Epithelial cell of prostate (primary cell): ENCODE measurements around the gene PGPEP1.
"Not testable (repeated sequence)": the region's sequence is repeated elsewhere in the genome, so short reads cannot be mapped to it uniquely, and the experiment has no call there.

Source experiments
- DNase-seq: peaks from one replicate; pipeline ENCODE4 v3.0.0-alpha.2; 2011; ENCODE audit warnings: low read depth, low spot score
- H3K27ac ChIP-seq: fragments of 450-650 bp; 2 replicates; pipeline ENCODE4 v1.5.1; 2017; ENCODE audit warnings: mild to moderate bottlenecking

PGPEP1 gene

GRCh38 chr19:18357041-18357440 is 16.6 kb downstream of the PGPEP1 start:
- H3K27ac ChIP-seq = no peak overlapping the region

GRCh38 chr19:18361646-18362045 is 21.2 kb downstream of the PGPEP1 start:
- no peak overlapping the region for H3K27ac ChIP-seq
- no peak for DNase-seq

More at GRCh38 chr19:18357041-18357440, 16.6 kb downstream of the PGPEP1 start:
- no peak for DNase-seq

GRCh38 chr19:18362934-18363542 is 22.6 kb downstream of the PGPEP1 start:
- no peak for DNase-seq
- no peak overlapping the region for H3K27ac ChIP-seq

GRCh38 chr19:18363787-18364186 is 23.4 kb downstream of the PGPEP1 start:
- no peak for DNase-seq
- peak overlapping the region; percentile 93 for H3K27ac ChIP-seq

- H3K27ac ChIP-seq = peak overlapping the region; percentile 93
- DNase-seq = not testable (repeated sequence)
Observed at GRCh38 chr19:18364277-18364825, 24.0 kb downstream of the PGPEP1 start.

- peak overlapping the region; percentile 93 for H3K27ac ChIP-seq
- DNase-seq = peak; percentile 95
Observed at GRCh38 chr19:18364826-18365528, 24.6 kb downstream of the PGPEP1 start.

GRCh38 chr19:18366021-18366435 is 25.6 kb downstream of the PGPEP1 start:
- peak overlapping the region; percentile 93 for H3K27ac ChIP-seq
- no peak for DNase-seq

GRCh38 chr19:18368504-18369222 is 28.3 kb downstream of the PGPEP1 start:
- no peak for DNase-seq
- no peak overlapping the region for H3K27ac ChIP-seq

GRCh38 chr19:18373407-18373891 is 33.1 kb downstream of the PGPEP1 start:
- no peak for DNase-seq
- peak overlapping the region; percentile 85 for H3K27ac ChIP-seq

- H3K27ac ChIP-seq = peak overlapping the region; percentile 85
- peak; percentile 74 for DNase-seq
Observed at GRCh38 chr19:18373892-18374629, 33.7 kb downstream of the PGPEP1 start.

- no peak for DNase-seq
- H3K27ac ChIP-seq = peak overlapping the region; percentile 85
Observed at GRCh38 chr19:18377026-18377425, 36.6 kb downstream of the PGPEP1 start.

- H3K27ac ChIP-seq = peak overlapping the region; percentile 76
- peak; percentile 62 for DNase-seq
Observed at GRCh38 chr19:18379803-18380747, 39.7 kb downstream of the PGPEP1 start.

- DNase-seq = no peak
- H3K27ac ChIP-seq = peak overlapping the region; percentile 76
Observed at GRCh38 chr19:18380843-18381242, 40.4 kb downstream of the PGPEP1 start.

- not testable (repeated sequence) for H3K27ac ChIP-seq, DNase-seq
Observed at GRCh38 chr19:18383622-18384021, 43.2 kb downstream of the PGPEP1 start.

- DNase-seq = no peak
- peak overlapping the region; percentile 85 for H3K27ac ChIP-seq
Observed at GRCh38 chr19:18384775-18385174, 44.4 kb downstream of the PGPEP1 start.

- peak overlapping the region; percentile 85 for H3K27ac ChIP-seq
- DNase-seq = no peak
Observed at GRCh38 chr19:18385359-18385674, 44.9 kb downstream of the PGPEP1 start.

- H3K27ac ChIP-seq = peak within 1 kb of the TSS; percentile 85
- DNase-seq = no peak
Observed at GRCh38 chr19:18385675-18386542, 45.5 kb downstream of the PGPEP1 start, which contains the start of gene GDF15. TSS of gene GDF15 (plus strand) at chr19:18386158. CDS start at chr19:18386190, 32 bp downstream.
